ENCODE data around the gene CNP. TPM values are rescaled to one million over a fixed set of nuclear protein-coding genes. Genes with fewer than 3 reads are reported as not detected.

CNP gene
- total RNA-seq, 1 experiment from 2014 or later, result 51.2 TPM

DNA sequence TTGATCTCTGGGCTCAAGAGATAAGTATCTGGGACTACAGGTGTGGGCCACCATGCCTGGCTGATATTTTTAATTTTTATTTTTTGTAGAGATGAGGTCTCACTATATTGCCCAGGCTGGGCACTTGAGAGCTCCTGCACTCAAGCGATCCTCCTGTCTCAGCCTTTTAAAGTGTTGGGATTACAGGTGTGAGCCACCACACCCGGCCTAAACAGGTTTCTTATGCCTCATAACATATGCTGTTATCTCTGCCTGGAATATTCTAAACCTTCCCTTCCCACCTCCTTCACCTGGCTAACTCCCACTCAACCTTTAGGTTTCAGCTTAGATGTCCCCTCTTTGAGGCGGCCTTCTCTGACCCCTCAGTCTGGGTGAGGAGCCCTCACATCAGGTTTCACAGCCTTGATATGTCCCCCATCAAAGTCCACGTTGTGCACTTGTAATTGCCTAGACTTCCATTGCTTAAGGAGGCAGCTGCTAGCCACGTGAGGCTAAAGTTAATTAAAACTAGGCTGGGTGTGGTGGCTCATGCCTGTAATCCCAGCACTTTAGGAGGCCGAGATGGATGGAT, 8.6 kb upstream of the CNP start:
- intact Hi-C loops (cut with micrococcal nuclease), result no loop called here
- no peak overlapping the region for H3K4me3 ChIP-seq (replicated peaks in 1 of 2; ENCODE audit: low read depth in 1 of 2, low read length in 2 of 2)
- no peaks in the 10 kb centered on the region for H4K20me1 ChIP-seq (ENCODE audit: insufficient read depth)
- H3K36me3 ChIP-seq (ENCODE audit: control insufficient read depth in 1 of 2, insufficient read depth in 2 of 2, low read length in 2 of 2), result no peaks in the 10 kb centered on the region
- H3K4me1 ChIP-seq (ENCODE audit: control insufficient read depth in 1 of 2, insufficient read depth in 2 of 2, low read length in 2 of 2), result no peaks in the 10 kb centered on the region
- TF ChIP-seq YY1 (IDR thresholded peaks at IDR 0.05; ENCODE audit: extremely low read depth, insufficient replicate concordance, low read depth, low read length) (no peak), CBX3 (IDR thresholded peaks at IDR 0.05; ENCODE audit: low read depth) (no peak), EGR1 (IDR thresholded peaks at IDR 0.05; ENCODE audit: low read depth) (no peak), JUND (IDR thresholded peaks at IDR 0.05) (no peak), POLR2A (IDR thresholded peaks at IDR 0.05; ENCODE audit: borderline replicate concordance, extremely low read depth, insufficient read depth, insufficient read length) (no peak), MAX (IDR thresholded peaks at IDR 0.05) (no peak), ELF1 (IDR thresholded peaks at IDR 0.05; ENCODE audit: borderline replicate concordance, low read depth) (no peak), ZNF274 (IDR thresholded peaks at IDR 0.05; ENCODE audit: low read depth, low read length) (no peak), FOSL1 (IDR thresholded peaks at IDR 0.05; ENCODE audit: low read depth) (no peak)
- ChIA-PET RAD21 (ENCODE audit: low non-redundant PET in 1 of 2, low total read pairs in 2 of 2, uncharacterized antibody in 2 of 2, unreplicated experiment in 2 of 2) (no interaction called here), POLR2A (interaction anchor here (0.8 kb wide), 1 partner anchor 8 kb away, joined by 3 read pairs; no protein-coding TSS in a partner anchor), CTCF (interaction anchor here (0.6 to 1.5 kb wide), 2 partner anchors 21 to 28 kb away, joined by 3 read pairs; partner anchors contain the start of gene ODAD4)
- H3K9ac ChIP-seq (ENCODE audit: low read length), result no peak overlapping the region
- no peaks in the 10 kb centered on the region for H3K9me2 ChIP-seq (ENCODE audit: insufficient read depth)
- no peak for ATAC-seq
- no peak overlapping the region for H2AFZ ChIP-seq (ENCODE audit: low read depth, low read length, poor library complexity, severe bottlenecking)
- no peak for DNase-seq (ENCODE audit: low read depth, low spot score)
- no peak overlapping the region for H3K27ac ChIP-seq (ENCODE audit: low read depth, low read length)
- BruUV-seq (replicated peaks), result no TSS peak
- no peaks in the 10 kb centered on the region for H3K79me2 ChIP-seq (ENCODE audit: insufficient read depth, low read length)
- no peaks in the 10 kb centered on the region for H3K9me3 ChIP-seq (ENCODE audit: control insufficient read depth in 1 of 2, insufficient read depth in 1 of 2, low read depth in 1 of 2, low read length in 2 of 2)
- no peaks in the 10 kb centered on the region for H3K27me3 ChIP-seq (ENCODE audit: insufficient read depth, low read length)
- H3K4me2 ChIP-seq (ENCODE audit: low read length), result no peak overlapping the region

DNA sequence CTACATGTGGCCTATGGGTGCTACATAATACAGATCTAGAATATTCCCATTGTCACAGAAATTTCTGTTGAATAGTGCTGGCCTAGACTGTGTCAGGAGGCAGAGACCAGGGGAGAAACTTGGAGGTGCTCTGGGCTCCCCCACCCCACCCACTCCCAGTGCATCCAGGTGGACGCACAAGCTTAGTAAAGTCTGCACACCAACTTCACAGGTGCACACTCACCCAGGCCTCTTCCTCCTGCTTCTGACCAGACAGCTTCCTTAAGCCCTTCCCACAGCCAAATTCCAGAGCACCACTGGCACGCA, 7.6 kb upstream of the CNP start:
- ChIA-PET RAD21 (ENCODE audit: low non-redundant PET in 1 of 2, low total read pairs in 2 of 2, uncharacterized antibody in 2 of 2, unreplicated experiment in 2 of 2) (interaction anchor here (0.7 to 1.4 kb wide), 3 partner anchors 29 to 222 kb away, joined by 3 to 4 read pairs (median 4); partner anchors contain the start of gene ODAD4 (in 1 of the 2)), CTCF (interaction anchor here (0.6 to 1.8 kb wide), 5 partner anchors 29 to 263 kb away, joined by 3 to 6 read pairs (median 4); partner anchors contain the start of gene ODAD4), POLR2A (interaction anchor here (0.8 to 1.1 kb wide), 2 partner anchors 28 to 270 kb away, joined by 3 to 4 read pairs; partner anchors contain the start of gene ODAD4)
- H3K9ac ChIP-seq (ENCODE audit: low read length), result no peak overlapping the region
- H3K4me2 ChIP-seq (ENCODE audit: low read length), result no peak overlapping the region
- no peaks in the 10 kb centered on the region for H3K27me3 ChIP-seq (ENCODE audit: insufficient read depth, low read length)
- no peak overlapping the region for H3K27ac ChIP-seq (ENCODE audit: low read depth, low read length)
- H3K4me3 ChIP-seq (replicated peaks in 1 of 2; ENCODE audit: low read depth in 1 of 2, low read length in 2 of 2), result no peak overlapping the region
- intact Hi-C loops (cut with micrococcal nuclease), result no loop called here
- H4K20me1 ChIP-seq (ENCODE audit: insufficient read depth), result no peaks in the 10 kb centered on the region
- H3K4me1 ChIP-seq (ENCODE audit: control insufficient read depth in 1 of 2, insufficient read depth in 2 of 2, low read length in 2 of 2), result no peaks in the 10 kb centered on the region
- H3K36me3 ChIP-seq (ENCODE audit: control insufficient read depth in 1 of 2, insufficient read depth in 2 of 2, low read length in 2 of 2), result no peaks in the 10 kb centered on the region
- H2AFZ ChIP-seq (ENCODE audit: low read depth, low read length, poor library complexity, severe bottlenecking), result no peak overlapping the region
- no peaks in the 10 kb centered on the region for H3K79me2 ChIP-seq (ENCODE audit: insufficient read depth, low read length)
- no peak for TF ChIP-seq ATF3 (IDR thresholded peaks at IDR 0.05)
- TF ChIP-seq SP1 (IDR thresholded peaks at IDR 0.05; ENCODE audit: low read depth), result no peak
- TF ChIP-seq ZNF274 (IDR thresholded peaks at IDR 0.05; ENCODE audit: low read depth, low read length), result no peak
- TF ChIP-seq REST (IDR thresholded peaks at IDR 0.05; ENCODE audit: low read depth), result no peak
- TF ChIP-seq SIN3A (IDR thresholded peaks at IDR 0.05; ENCODE audit: low read depth), result no peak
- no peak for TF ChIP-seq EGR1 (IDR thresholded peaks at IDR 0.05; ENCODE audit: low read depth)
- TF ChIP-seq SRF (IDR thresholded peaks at IDR 0.05; ENCODE audit: low read depth), result no peak
- no peak for TF ChIP-seq CEBPB (IDR thresholded peaks at IDR 0.05; ENCODE audit: low read depth)
- no peak for TF ChIP-seq ZFX (IDR thresholded peaks at IDR 0.05)
- no peak for TF ChIP-seq RAD21 (IDR thresholded peaks at IDR 0.05; ENCODE audit: low read depth)
- no peak for ATAC-seq
- no peaks in the 10 kb centered on the region for H3K9me2 ChIP-seq (ENCODE audit: insufficient read depth)
- no peak for DNase-seq (ENCODE audit: low read depth, low spot score)
- BruUV-seq (replicated peaks), result no TSS peak
- no peaks in the 10 kb centered on the region for H3K9me3 ChIP-seq (ENCODE audit: control insufficient read depth in 1 of 2, insufficient read depth in 1 of 2, low read depth in 1 of 2, low read length in 2 of 2)
